ENCODE results near the gene ZNF784.

Gene ZNF784

GRCh38 chr19:55663846-55664536 is 39.6 kb upstream of the ZNF784 start:
- no peak for DNase-seq (ENCODE audit: low spot score)
- Histone ChIP-seq H3K27ac (no peak overlapping the region), H3K4me3 (no peak overlapping the region)
- TF ChIP-seq CTCF (IDR thresholded peaks at IDR 0.05) = no peak

- no peak overlapping the region for H3K27ac ChIP-seq
- DNase-seq (ENCODE audit: low spot score) = no peak
- TF ChIP-seq CTCF (IDR thresholded peaks at IDR 0.05) = no peak
- H3K4me3 ChIP-seq = no peak overlapping the region
These were observed 37.5 kb upstream of the ZNF784 start for GRCh38 chr19:55661826-55662225.

- DNase-seq (ENCODE audit: low spot score) = no peak
- Histone ChIP-seq H3K4me3 (no peak overlapping the region), H3K27ac (no peak overlapping the region)
- no peak for TF ChIP-seq CTCF (IDR thresholded peaks at IDR 0.05)
These were observed 36.6 kb upstream of the ZNF784 start for GRCh38 chr19:55660991-55661390.

GRCh38 chr19:55660404-55660803 is 36.0 kb upstream of the ZNF784 start:
- Histone ChIP-seq H3K4me3 (no peak overlapping the region), H3K27ac (no peak overlapping the region)
- DNase-seq (ENCODE audit: low spot score) = no peak
- TF ChIP-seq CTCF (IDR thresholded peaks at IDR 0.05) = no peak

GRCh38 chr19:55659822-55660221 is 35.5 kb upstream of the ZNF784 start:
- TF ChIP-seq CTCF (IDR thresholded peaks at IDR 0.05) = no peak
- Histone ChIP-seq H3K4me3 (no peak overlapping the region), H3K27ac (no peak overlapping the region)
- no peak for DNase-seq (ENCODE audit: low spot score)

GRCh38 chr19:55658846-55659459 is 34.6 kb upstream of the ZNF784 start:
- no peak for DNase-seq (ENCODE audit: low spot score)
- no peak for TF ChIP-seq CTCF (IDR thresholded peaks at IDR 0.05)
- no peak overlapping the region for H3K27ac ChIP-seq
- H3K4me3 ChIP-seq = no peak overlapping the region

Data from coronary artery (tissue), 2 donors.